DMS114 treated with DMSO at 0.1 percent for 48 hours (cell line): ENCODE data around the gene MND1.
"Not testable (repeated sequence)": the region's sequence is repeated elsewhere in the genome, so short reads cannot be mapped to it uniquely, and the experiment has no call there.

Experiments
- DNase-seq: peaks from one replicate; lab custom pipeline; 2025; ENCODE audit not compliant: unreplicated experiment; lab: John Stamatoyannopoulos, UW

MND1 gene

DNA sequence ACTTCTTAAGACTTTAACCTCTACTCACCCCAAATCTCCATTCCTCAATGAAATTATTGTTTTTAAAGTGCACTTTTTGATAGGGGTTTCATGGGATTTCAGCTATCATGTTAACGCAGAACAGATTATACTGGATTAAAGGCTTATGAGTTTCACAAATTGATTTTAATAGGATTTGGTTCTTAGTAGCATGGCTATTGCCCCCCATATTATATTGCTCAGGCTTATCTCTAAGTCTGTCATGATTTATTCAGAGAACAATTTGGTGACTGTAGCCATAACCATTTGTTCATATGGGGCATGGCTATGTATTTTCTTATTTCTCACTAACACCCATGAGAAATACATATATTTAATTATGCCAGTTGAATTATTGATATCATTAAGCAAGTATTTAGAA lies 57.0 kb downstream of the MND1 start:
- no peak for DNase-seq

GRCh38 chr4:153402366-153402765 lies 57.9 kb downstream of the MND1 start:
- no peak for DNase-seq

GRCh38 chr4:153403726-153404125 lies 59.2 kb downstream of the MND1 start:
- DNase-seq, result no peak

GRCh38 chr4:153407906-153408305 lies 63.4 kb downstream of the MND1 start:
- DNase-seq, result no peak

- DNase-seq, result no peak
These were observed 64.4 kb downstream of the MND1 start for GRCh38 chr4:153408932-153409331.

- no peak for DNase-seq
These were observed 64.9 kb downstream of the MND1 start for GRCh38 chr4:153409412-153409811.

DNA sequence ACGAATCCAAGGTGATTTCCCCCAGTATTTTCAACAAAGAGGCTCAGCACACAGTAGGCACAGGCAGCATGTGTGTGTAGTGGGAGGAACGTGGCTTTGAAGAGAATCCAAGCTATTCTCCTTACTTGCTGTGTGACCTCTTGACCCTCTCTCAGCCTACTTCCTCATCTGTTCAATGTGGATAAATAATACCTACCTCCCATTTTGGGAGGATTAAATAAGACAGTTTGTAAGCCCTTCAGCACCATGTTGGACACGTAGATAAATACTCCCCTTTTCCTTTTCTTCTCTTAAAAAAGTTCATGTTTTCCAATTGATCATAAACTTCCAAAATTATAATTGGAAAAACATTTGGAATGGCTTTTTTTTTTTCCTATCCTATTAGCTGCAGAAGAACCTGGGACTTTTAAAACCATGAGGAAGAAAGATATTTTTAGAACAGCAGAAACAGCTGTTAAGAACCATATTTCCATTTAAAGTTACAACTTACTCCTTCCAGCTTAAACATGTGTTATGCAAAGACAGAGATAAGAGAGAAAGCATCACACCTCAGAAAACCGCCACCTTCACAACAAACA lies 65.5 kb downstream of the MND1 start:
- DNase-seq, result no peak

GRCh38 chr4:153413842-153414241 lies 69.4 kb downstream of the MND1 start:
- DNase-seq, result no peak

DNA sequence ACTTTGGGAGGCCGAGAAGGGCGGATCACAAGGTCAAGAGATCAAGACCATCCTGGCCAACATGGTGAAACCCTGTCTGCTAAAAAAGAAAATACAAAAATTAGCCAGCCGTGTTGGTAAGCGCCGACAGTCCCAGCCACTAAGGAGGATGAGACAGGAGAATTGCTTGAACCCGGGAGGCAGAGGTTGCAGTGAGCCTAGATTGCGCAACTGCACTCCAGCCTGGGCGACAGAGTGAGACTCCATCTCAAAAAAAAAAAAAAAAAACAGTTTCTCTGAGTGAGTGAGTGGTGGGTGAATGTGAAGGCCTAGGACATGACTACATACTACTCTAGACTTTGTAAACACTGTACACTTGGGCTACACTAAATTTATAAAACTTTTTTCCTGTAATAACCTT lies 72.0 kb downstream of the MND1 start:
- not testable (repeated sequence) for DNase-seq

DNA sequence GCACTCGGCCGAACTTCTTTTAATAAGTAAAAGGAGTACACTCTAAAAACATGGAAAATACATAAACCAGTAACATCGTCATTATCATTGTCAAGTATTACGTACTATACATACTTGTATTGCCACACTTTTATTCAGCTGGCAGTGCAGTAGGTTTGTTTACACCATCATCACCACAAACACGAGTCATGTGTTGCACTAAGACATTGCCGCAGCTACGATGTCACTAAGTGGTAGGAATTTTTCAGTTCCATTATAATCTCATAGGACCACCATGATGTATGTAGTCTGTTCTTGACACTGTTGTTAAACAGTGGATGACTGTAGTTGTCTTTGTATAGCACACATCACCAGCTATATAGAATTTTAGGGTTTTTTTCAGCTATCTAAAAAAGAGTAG lies 73.6 kb downstream of the MND1 start:
- DNase-seq, result no peak

DNA sequence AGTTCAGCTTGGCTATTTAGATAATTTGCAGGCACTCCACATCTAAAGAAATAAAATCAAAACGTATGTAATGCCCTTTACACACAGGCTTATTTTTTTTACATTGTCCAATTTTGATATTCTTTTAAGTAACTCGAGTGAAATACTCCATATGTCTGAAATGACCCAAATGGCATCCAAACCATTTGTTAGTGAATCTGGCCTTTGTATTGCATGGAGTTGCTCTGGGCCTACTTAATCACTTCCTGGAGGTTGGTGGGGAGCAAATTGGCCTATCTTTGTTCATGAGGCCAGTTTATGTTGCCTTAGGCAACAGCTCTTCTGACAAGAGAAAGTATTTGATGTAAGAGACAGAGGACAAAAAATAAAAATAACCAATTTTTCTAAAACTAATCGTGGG lies 74.1 kb downstream of the MND1 start:
- DNase-seq, result no peak

GRCh38 chr4:153419029-153419428 lies 74.5 kb downstream of the MND1 start:
- no peak for DNase-seq

GRCh38 chr4:153419673-153420278 lies 75.3 kb downstream of the MND1 start:
- DNase-seq, result no peak

DNA sequence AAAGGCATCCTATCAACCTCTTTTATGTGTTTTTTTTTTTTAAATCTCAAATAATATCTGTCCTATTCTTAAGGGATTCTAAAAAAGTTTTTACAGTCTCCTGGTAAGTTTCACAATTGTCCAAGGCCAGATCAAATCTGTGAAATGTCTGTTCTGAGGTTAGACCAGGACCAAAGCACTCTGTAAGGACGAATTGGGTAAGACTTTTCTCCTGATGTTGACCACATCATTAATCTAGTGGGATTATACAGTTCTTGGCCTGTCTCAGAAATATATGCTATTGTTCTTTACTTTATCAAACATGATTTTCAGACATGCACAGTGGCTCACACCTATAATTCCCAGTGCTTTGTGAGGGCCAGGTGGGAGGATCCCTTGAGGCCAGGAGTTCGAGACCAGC lies 75.9 kb downstream of the MND1 start:
- no peak for DNase-seq

DNA sequence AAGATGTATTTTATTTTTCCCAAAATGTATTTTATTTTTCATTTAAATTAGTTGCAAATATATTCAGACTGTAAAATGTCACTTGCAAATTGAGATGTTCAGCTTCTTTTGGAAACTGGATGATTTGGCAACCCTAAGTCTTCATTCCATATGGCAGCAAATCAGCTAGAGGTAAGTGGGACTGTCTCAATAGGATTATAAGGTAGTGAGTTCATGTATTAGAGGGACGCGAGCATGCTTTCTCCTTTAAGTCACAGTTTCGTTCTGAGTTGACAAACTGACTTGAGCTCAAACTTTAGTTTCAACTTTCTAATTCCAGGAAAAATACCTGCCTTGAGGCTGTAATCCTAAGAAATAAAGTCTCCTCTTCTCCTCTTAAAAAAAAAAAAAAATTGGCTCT lies 77.5 kb downstream of the MND1 start:
- no peak for DNase-seq

DNA sequence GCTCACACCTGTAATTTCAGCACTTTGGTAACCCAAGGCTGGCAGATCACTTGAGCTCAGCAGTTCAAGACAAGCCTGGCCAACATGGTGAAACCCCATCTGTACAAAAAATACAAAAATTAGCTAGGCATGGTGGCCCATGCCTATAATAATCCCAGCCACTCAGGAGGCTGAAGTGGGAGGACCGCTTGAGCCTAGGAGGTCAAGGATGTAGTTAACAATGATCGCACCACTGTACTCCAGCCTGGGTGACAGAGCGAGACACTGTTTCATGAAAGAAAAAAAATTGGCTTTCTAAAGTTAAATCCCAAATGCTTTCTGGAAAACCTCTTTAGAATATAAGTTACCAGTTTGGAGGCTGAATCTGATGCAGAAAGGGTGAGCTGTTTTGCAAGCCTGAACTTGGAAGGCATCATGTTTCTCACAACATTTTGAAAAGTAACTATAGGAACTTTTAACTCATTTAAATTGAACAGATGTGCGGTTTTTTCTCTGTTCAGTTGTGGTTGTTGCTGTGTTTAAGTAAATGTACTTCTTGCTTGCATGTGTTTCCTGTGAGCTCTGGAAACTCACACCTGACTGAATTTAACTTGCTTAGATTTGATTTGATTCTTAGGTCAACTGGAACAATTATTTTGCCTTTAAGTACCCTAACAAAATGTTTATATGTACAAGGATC lies 81.9 kb downstream of the MND1 start:
- DNase-seq, result no peak

- DNase-seq, result no peak
These were observed 83.0 kb downstream of the MND1 start for GRCh38 chr4:153427363-153428071.

DNA sequence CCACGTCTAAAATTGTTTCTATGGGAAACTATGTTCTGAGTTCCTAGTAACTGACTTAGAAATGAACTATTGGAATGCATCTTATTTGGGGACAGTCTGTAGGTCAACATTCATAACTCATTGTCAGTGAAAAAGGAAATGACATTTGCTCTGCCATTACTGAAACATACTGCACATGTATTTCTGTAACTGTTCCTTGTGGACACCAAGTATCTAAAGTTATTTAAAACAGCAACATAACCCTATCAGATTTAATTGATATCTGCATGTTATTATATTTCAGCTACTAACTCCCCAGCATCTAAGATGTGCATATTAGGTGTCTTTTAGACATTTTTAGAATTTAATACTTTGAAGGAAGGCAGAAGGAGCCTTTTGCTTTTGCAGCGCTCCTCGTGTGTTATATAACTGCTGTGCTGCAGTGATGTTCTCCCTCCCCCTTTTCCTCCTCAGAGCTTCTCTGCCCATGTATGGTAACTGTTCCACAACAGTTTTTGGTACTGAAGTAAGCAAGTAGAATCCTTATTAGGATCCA lies 84.5 kb downstream of the MND1 start:
- DNase-seq, result no peak

GRCh38 chr4:153432965-153433753 lies 88.7 kb downstream of the MND1 start:
- no peak for DNase-seq

DNA sequence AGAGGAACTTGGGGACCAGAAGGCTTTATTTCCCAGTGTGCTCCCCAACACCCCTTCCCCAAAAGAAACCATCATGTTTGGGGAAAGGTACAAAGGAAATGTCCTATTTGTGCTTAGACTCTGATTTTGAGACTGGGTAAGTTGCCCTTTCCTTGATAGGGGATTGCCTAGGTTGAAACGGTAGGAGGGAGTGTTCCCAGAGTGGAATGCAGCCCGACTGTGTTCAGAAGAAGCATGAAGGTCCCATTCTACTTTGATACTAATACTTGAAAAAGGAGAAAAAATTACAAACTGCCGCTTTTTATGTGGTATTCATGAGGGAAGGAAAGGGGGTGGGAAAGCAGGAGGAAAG lies 89.2 kb downstream of the MND1 start:
- DNase-seq, result no peak

GRCh38 chr4:153434190-153434589 lies 89.7 kb downstream of the MND1 start:
- no peak for DNase-seq
